ENCODE measurements around the gene SBF2.
A peak's percentile ranks its signal among the peaks of the same experiment; 100 is the strongest.

Gene SBF2

GRCh38 chr11:10293423-10294289 is at the start of gene SBF2:
SBF2 (minus strand) TSS chr11:10294219; CDS start chr11:10294069, 150 bp downstream.
- DNase-seq, result peak; percentile 2 to 90 (median 72)

DNA sequence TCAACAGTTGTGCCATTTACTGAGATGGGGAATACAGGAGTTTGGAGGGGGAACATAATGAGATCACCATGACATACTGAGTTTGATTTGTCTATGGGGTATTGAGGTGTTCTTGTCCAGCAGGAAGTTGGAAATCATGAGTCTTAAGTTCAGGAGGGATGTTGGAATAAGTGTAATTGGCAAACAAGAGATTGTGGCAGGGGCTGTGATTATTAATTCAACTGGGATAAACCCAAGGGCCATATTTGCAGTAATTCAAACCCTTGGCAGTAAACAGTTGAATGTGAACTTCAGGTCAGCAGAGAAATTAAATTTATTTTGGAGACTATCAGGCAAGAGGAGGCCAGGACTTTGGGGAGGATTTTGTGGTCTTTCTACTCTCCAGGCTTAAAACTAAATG is 44.3 kb upstream of the SBF2 start:
- no peak for DNase-seq

GRCh38 chr11:10333490-10333889 is 39.5 kb upstream of the SBF2 start:
- DNase-seq, result no peak

GRCh38 chr11:10331548-10332289 is 37.7 kb upstream of the SBF2 start:
- DNase-seq, result no peak

- no peak for DNase-seq
Observed at GRCh38 chr11:10329935-10330334, 35.9 kb upstream of the SBF2 start.

DNA sequence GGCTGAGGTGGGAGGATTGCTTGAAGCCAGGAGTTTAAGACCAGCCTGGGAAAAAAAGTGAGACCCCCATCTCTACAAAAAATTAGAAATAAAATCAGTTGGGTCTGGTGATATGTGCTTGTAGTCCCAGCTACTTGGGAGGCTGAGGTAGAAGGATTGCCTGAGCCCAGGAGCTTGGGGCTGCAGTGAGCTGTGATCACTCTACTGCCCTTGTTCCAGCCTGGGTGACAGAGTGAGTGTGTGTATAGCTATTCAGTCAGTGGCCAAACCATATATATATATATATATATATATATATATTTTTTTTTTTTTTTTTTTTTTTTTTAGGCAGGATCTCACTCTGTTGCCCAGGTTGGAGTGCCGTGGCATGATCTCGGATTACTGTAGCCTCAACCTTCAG is 35.3 kb upstream of the SBF2 start:
- no peak for DNase-seq

DNA sequence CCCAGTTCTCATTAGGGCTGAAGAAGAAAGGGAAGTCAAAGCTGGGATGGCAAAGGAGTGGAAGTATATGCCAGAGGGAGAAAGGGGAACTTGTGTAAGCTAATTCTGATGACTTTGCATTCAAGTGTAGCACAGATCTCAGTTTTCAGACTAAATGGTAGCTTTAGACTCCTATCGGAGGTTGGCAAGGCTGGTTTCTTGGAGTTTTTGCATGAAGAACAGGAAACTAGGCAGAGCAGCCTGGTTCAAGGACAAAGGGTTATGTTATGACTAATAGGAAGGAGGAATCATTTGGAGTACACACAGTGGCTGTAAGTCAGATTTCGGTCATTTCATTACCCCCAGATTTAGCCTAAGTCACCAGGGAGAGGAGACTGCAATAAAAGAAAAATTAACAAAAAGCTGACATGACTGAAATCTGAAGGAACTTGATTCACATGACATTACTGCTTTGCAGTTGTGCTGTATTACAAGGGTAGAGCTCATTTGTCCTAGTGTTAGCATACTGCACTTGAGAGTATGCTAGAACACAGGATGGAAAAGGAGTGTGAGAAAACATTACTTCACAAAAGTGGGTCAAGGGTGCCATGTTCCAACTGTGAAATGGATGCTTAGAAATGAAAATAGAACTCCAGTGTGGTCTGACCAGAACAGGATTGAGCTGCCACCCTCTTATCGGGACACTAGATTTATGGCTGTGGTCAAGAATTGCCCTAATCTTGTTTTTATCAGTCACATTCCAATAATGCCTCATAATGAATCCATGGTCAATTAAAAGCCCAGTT is 34.5 kb upstream of the SBF2 start:
- no peak for DNase-seq

- DNase-seq, result no peak
Observed at GRCh38 chr11:10327254-10327653, 33.2 kb upstream of the SBF2 start.

DNA sequence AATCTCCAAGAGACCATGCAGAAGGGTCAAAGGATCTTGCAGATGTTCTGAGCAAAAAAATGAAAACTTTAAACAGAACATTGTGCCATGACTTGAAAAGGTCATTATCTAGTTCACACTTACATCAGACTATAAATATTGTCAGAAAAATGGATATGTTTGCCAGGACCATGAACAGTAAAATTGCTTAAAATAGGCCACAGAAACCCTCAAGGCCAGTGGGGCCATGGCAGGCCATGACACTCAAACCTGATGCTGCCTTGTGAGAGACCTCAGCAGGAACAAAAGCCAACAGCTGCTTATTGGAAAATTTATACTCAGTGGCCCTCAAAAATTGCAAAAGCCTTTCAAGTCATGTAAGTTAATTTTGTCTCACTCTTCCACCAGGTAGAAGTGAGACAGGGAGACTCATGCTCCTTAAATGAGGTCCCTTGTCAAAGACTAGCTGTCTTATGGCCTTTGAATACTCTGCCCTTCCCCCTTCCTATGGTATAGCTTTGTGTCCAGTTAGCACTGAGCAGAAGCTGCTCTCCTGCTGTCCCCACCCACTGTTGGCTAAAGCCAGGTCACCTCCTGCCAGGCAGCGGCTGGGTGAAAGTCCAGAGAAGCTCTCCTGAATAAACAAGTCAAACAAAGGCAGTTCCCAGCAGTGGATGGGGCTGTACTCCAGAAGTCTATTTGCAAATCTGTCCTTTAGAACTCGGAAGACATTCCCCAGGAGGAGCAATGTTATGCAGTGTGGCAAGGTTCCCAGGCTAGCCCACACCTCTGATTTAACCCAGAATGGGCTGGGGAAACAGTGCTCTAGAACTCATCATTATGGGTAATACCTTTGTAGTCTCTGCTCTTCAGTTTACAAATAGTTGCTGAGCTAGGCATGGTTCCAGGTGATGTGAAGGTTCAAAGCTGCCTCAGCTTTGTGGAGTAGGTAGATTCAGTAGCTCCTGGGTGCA is 32.3 kb upstream of the SBF2 start:
- DNase-seq, result peak in 3 of 14 donors; percentile 13 to 50 (median 26)

DNA sequence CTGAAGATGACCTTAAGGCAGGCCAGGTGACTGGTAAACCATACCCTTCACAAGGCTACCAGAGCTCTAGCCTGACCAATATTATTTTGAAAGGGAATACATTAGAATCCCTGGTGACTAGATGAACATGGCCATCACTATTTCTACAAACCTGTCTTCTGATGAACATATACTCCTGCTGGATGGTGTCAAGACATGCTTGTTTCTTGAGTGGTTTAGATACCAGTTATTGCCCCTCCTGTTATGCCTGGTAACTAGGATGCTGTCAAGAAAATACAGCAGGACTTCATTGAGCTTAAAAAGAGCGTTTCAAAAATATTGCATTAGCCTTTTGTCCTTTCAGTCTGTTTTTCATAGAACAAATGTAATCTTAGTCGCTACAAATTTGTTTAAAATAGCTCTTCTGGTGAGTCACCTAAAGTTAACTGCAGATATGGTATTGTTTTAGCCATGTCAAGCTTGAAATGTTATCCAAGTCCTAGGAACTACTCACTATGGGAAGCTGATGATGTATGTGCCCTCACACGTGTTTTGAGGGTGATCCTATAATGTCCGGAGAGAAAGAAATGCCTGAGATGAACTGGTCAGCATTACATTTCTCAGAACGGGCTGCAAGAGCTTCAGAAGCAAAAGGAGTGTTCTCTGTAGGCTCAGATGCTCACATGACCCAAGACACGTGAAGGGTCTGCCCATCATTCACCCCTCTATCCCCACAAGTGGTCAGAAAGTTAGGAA is 31.4 kb upstream of the SBF2 start:
- no peak for DNase-seq

- no peak for DNase-seq
Observed at GRCh38 chr11:10324474-10324873, 30.5 kb upstream of the SBF2 start.

DNA sequence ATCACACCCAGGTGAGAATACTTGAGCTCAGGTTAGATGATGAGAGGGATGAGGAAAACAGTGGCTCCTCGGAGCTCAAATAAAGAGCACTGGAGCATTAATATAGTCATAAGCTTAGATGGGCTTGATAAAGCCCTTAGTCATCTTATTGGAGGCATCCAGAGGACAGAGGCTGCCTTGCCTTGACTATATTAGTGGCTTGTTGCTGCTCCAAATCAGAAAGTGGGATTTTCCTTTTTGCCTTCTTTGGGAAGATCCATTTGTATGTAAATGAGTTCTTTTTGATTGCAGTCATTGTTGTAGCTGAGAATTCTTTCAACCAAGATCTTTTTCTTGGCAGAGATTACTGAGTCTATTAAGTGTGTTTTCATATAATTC is 29.8 kb upstream of the SBF2 start:
- DNase-seq, result no peak

- DNase-seq, result peak in 5 of 14 donors; percentile 13 to 40 (median 21)
Observed at GRCh38 chr11:10322830-10323792, 29.1 kb upstream of the SBF2 start.

GRCh38 chr11:10322401-10322800 is 28.4 kb upstream of the SBF2 start:
- no peak for DNase-seq

DNA sequence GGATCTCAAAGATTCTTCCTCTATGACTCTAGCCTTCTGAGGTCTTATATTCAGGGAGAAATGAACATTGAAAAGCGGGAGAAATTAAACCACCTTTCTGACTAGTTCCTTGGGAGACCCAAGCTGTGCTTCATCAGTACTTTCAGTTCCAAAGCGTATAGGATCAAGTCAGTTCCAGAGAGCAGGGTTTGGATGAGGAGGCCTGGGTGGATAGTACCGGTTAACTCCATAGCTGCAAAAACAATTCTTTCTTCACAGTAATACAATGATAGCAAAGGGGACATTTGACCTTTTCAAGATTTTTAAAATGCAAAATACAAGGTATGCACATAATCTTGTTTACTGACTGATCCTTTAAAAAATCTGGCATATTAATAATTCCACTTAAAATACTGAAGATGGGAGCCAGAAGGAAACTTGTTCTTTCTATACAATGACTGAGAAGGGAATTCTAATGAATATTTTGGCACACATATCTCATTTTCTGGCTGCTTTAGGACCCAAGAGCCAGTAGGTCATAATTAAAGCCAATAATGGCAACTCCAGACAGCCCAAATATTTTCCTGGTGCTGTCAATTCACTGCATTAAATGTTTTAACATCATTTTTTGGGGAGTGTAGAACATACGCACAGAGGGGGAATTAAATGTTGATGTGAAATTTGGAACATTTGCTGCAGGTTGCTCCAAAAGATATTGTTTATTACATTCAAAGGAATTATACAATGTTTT is 26.9 kb upstream of the SBF2 start:
- no peak for DNase-seq

GRCh38 chr11:10319702-10320558 is 25.9 kb upstream of the SBF2 start:
- no peak for DNase-seq

DNA sequence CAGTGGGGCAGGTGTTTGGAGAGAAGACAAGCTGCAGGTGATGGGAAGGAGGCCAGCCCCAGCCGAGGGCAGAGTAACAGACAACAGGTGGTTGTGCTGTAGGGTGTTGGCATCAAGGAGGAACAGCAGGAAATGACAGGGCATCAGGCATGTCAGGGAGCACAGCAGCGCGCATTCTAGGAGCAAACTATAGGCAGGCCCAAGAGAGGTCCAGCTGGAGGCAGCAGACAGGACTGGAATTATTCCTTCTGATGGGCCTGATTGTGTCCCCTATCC is 24.4 kb upstream of the SBF2 start:
- DNase-seq, result no peak

DNA sequence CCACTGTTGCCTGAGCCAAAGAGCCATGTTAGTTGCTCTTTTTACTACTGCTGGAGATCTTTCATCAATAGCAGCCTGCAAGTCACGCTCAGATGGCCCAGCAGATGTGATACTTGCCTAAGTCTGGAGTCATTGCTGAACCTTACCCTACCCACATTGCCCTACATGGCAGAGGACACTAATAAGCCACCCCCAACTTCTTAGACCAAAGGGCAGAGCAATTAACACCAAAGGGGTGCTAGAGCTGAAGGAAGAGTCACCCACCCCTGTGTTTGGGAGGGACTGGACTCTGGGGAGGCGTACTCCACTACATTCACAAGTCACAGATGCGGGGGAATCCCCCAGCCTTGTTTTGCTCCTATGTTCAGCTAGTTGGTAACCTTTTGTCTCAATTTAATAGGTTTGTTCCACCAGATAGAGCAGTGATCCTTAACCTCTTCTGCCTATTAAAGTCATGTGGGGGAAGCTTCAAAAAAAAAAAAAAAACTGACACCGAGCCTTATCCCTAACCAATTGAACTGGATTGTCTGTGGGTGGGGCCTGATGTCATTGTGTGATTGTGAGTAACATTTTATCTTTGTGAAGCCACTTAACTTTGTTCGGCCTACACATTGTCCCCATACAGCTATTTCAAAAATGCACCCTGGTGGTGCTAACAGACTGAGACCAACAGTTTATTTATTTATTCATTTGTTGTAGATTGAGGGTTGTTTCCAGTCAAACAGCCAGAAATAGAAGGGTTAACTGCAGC is 23.9 kb upstream of the SBF2 start:
- DNase-seq, result no peak

Measured in C1 segment of cervical spinal cord (tissue), 14 donors.